HepG2 (cell line): ENCODE measurements around the gene TMCO4. TPM values are rescaled to one million over a fixed set of nuclear protein-coding genes. Genes with fewer than 3 reads are reported as not detected.

Experiments used
- CBX1 ChIP-seq: IDR thresholded peaks from one replicate; pipeline ENCODE4 v1.6.1; 2016; ENCODE audit warnings: antibody characterized with exemption, low read depth
- HMG20A ChIP-seq: IDR thresholded peaks from 2 replicates; pipeline ENCODE4 v1.6.1; 2016; ENCODE audit warnings: borderline replicate concordance
- ISL2 ChIP-seq: sonication (generic); formaldehyde crosslinking; IDR thresholded peaks from 2 replicates; pipeline ENCODE4 v1.5.0; 2020; ENCODE audit warnings: missing genetic modification reagents
- ISX ChIP-seq: sonication (generic); formaldehyde crosslinking; conservative IDR thresholded peaks from 2 replicates; pipeline ENCODE4 v1.5.0; 2020; ENCODE audit warnings: missing genetic modification reagents
- SMARCC2 ChIP-seq: fragments of 450-650 bp; IDR thresholded peaks from 2 replicates; pipeline ENCODE4 v1.6.1; 2017; ENCODE audit warnings: antibody characterized with exemption, mild to moderate bottlenecking
- UBTF ChIP-seq: sonication (generic); formaldehyde crosslinking; IDR thresholded peaks from 2 replicates; pipeline ENCODE4 v1.4.0; 2020; ENCODE audit warnings: mild to moderate bottlenecking, missing genetic modification reagents
- ZBTB42 ChIP-seq: sonication (generic); formaldehyde crosslinking; IDR thresholded peaks from 2 replicates; pipeline ENCODE4 v1.5.0; 2020; ENCODE audit warnings: mild to moderate bottlenecking, missing genetic modification reagents
- ZFAT ChIP-seq: sonication (generic); formaldehyde crosslinking; conservative IDR thresholded peaks from 2 replicates; pipeline ENCODE4 v1.8.1; 2023; ENCODE audit warnings: missing genetic modification reagents, inconsistent platforms
- ZKSCAN1 ChIP-seq: fragments of 150-350 bp; IDR thresholded peaks from 2 replicates; pipeline ENCODE4 v1.6.1; 2014; ENCODE audit warnings: low read length
- ZNF3 ChIP-seq: IDR thresholded peaks from 2 replicates; pipeline ENCODE4 v1.7.0; 2017; ENCODE audit warnings: inconsistent platforms
- ZNF446 ChIP-seq: sonication (generic); formaldehyde crosslinking; IDR thresholded peaks from 2 replicates; pipeline ENCODE4 v1.5.0; 2020; ENCODE audit warnings: mild to moderate bottlenecking, missing genetic modification reagents
- ZNF639 ChIP-seq: conservative IDR thresholded peaks from 2 replicates; pipeline ENCODE4 v1.6.1; 2018; ENCODE audit warnings: missing genetic modification reagents
- ZNF687 ChIP-seq: sonication (generic); formaldehyde crosslinking; IDR thresholded peaks from 2 replicates; pipeline ENCODE4 v1.5.1; 2020; ENCODE audit warnings: mild to moderate bottlenecking, missing genetic modification reagents, moderate library complexity
- ZNF776 ChIP-seq: sonication (generic); formaldehyde crosslinking; IDR thresholded peaks from 2 replicates; pipeline ENCODE4 v1.4.0; 2020; ENCODE audit warnings: mild to moderate bottlenecking, missing genetic modification reagents
- polyA plus RNA-seq, 8 experiments: library from polyadenylated mRNA; depleted of rRNA in 3 of 8; stranded (reverse) in 7 of 8; unstranded in 1 of 8; fragments of >200 nt; fragmentation: Illumina TruSeq in 4 of 8; extraction: Trizol in 4 of 8; gene quantifications; 2 replicates each; pipeline versions ENCODE4 v1.2.1 to v1.2.3, GENCODE V29; 2011 to 2016; ENCODE audit warnings: low read depth in 4 of 8, missing spikeins in 1 of 8, mixed read lengths in 1 of 8; ENCODE audit not compliant: insufficient read depth in 1 of 8
- total RNA-seq, 5 experiments: library from RNA; depleted of rRNA; stranded (reverse); fragments of >200 nt; fragmentation: Illumina TruSeq; extraction: Trizol; gene quantifications; 2 replicates each; pipeline ENCODE4 v1.2.3, GENCODE V29; 2016; ENCODE audit warnings: low read depth in 1 of 5
- TF ChIP-seq, protein P1 (sequence below): sonication (generic); formaldehyde crosslinking; IDR thresholded peaks from 2 replicates; pipeline ENCODE4 v1.9.0; 2021; ENCODE audit warnings: missing genetic modification reagents, mild to moderate bottlenecking, borderline replicate concordance
- TF ChIP-seq, protein P2 (sequence below): IDR thresholded peaks from 2 replicates; pipeline ENCODE4 v1.6.1; 2016; ENCODE audit warnings: low read depth, control low read depth
- TF ChIP-seq, protein P3 (sequence below): sonication (generic); formaldehyde crosslinking; IDR thresholded peaks from 2 replicates; pipeline ENCODE4 v1.5.1; 2020; ENCODE audit warnings: missing genetic modification reagents, mild to moderate bottlenecking, borderline replicate concordance

Gene TMCO4
- total and polyA plus RNA-seq, 2 of the 13 experiments (the other 11 are each of a cell fraction or from before 2014, with no cell fraction given), result 2.1 to 4.1 TPM

GRCh38 chr1:19644681-19645410, 154.9 kb downstream of the TMCO4 start (continued):
- TF ChIP-seq, protein P1, sequence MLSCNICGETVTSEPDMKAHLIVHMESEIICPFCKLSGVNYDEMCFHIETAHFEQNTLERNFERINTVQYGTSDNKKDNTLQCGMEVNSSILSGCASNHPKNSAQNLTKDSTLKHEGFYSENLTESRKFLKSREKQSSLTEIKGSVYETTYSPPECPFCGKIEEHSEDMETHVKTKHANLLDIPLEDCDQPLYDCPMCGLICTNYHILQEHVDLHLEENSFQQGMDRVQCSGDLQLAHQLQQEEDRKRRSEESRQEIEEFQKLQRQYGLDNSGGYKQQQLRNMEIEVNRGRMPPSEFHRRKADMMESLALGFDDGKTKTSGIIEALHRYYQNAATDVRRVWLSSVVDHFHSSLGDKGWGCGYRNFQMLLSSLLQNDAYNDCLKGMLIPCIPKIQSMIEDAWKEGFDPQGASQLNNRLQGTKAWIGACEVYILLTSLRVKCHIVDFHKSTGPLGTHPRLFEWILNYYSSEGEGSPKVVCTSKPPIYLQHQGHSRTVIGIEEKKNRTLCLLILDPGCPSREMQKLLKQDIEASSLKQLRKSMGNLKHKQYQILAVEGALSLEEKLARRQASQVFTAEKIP (CRISPR knock-in tag), result no peak
- TF ChIP-seq ZNF3 (CRISPR knock-in tag), result no peak
- TF ChIP-seq ZNF446 (CRISPR knock-in tag), result 0 out of 2 replicates have a peak, but pooled peaks have one; percentile 26
- TF ChIP-seq ISL2, result 0 out of 2 replicates have a peak, but pooled peaks have one; percentile 31
- TF ChIP-seq UBTF (CRISPR knock-in tag), result peak; percentile 27; the same call in 1 of the 2 replicates
- TF ChIP-seq, protein P2, sequence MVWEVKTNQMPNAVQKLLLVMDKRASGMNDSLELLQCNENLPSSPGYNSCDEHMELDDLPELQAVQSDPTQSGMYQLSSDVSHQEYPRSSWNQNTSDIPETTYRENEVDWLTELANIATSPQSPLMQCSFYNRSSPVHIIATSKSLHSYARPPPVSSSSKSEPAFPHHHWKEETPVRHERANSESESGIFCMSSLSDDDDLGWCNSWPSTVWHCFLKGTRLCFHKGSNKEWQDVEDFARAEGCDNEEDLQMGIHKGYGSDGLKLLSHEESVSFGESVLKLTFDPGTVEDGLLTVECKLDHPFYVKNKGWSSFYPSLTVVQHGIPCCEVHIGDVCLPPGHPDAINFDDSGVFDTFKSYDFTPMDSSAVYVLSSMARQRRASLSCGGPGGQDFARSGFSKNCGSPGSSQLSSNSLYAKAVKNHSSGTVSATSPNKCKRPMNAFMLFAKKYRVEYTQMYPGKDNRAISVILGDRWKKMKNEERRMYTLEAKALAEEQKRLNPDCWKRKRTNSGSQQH (CRISPR knock-in tag), result no peak
- no peak for TF ChIP-seq ISX (CRISPR knock-in tag)
- no peak for TF ChIP-seq CBX1
- TF ChIP-seq ZKSCAN1, result no peak
- TF ChIP-seq ZNF776, result no peak
- TF ChIP-seq ZBTB42 (CRISPR knock-in tag), result no peak
- no peak for TF ChIP-seq SMARCC2
- TF ChIP-seq, protein P3, sequence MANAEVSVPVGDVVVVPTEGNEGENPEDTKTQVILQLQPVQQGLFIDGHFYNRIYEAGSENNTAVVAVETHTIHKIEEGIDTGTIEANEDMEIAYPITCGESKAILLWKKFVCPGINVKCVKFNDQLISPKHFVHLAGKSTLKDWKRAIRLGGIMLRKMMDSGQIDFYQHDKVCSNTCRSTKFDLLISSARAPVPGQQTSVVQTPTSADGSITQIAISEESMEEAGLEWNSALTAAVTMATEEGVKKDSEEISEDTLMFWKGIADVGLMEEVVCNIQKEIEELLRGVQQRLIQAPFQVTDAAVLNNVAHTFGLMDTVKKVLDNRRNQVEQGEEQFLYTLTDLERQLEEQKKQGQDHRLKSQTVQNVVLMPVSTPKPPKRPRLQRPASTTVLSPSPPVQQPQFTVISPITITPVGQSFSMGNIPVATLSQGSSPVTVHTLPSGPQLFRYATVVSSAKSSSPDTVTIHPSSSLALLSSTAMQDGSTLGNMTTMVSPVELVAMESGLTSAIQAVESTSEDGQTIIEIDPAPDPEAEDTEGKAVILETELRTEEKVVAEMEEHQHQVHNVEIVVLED (CRISPR knock-in tag), result no peak
- TF ChIP-seq HMG20A (CRISPR knock-in tag), result no peak
- no peak for TF ChIP-seq ZFAT (CRISPR knock-in tag)
- TF ChIP-seq ZNF639 (CRISPR knock-in tag), result no peak
- TF ChIP-seq ZNF687 (CRISPR knock-in tag), result peak; percentile 62; the same call in 1 of the 2 replicates
